B cell (primary cell): ENCODE results near the gene ZNF618. TPM values are rescaled to one million over a fixed set of nuclear protein-coding genes. Genes with fewer than 3 reads are reported as not detected.

Source experiments
- ATAC-seq: fragments of 200-7000 bp; cut with Tn5 transposase; one replicate; pipeline ENCODE4 v1.10.0; 2021; ENCODE audit warnings: low read depth, mild to moderate bottlenecking, moderate number of reproducible peaks, moderate library complexity
- CTCF ChIA-PET: fragments of 350-600 bp; sonication (Branson Sonifier 250); formaldehyde crosslinking; loops from one replicate; lab custom pipeline; 2021; ENCODE audit warnings: antibody characterized with exemption, inconsistent platforms; lab: Charles Lee
- POLR2A ChIA-PET: fragments of 350-600 bp; sonication (Branson Sonifier 250); formaldehyde crosslinking; loops from one replicate; lab custom pipeline; 2021; ENCODE audit warnings: antibody characterized with exemption; lab: Charles Lee
- DNase-seq: peaks from one replicate; pipeline ENCODE4 v3.0.0; 2013
- H2AFZ ChIP-seq: 2 replicates; pipeline ENCODE4 v1.6.1; 2012; ENCODE audit warnings: mild to moderate bottlenecking, low read depth, low read length; ENCODE audit not compliant: insufficient read depth, poor library complexity, severe bottlenecking
- H3K27ac ChIP-seq, 2 donors: 1 replicate in 1 of 2; 2 replicates in 1 of 2; pipeline ENCODE4 v1.5.1; 2012 to 2013; ENCODE audit warnings: low read length in 2 of 2, mild to moderate bottlenecking in 2 of 2, moderate library complexity in 1 of 2
- H3K27me3 ChIP-seq, 4 experiments: fragments of 200-600 bp in 1 of 4; sonication (generic) in 1 of 4; replicated peaks in 1 of 4; 1 replicate in 2 of 4; 2 replicates in 2 of 4; pipeline versions ENCODE4 v1.6.1 to v1.7.0; 2013 to 2016; ENCODE audit warnings: low read length in 3 of 4, mild to moderate bottlenecking in 2 of 4, mixed read lengths in 1 of 4, moderate library complexity in 1 of 4; ENCODE audit not compliant: insufficient read depth in 4 of 4, control insufficient read depth in 3 of 4; ENCODE audit errors: control extremely low read depth in 1 of 4
- H3K36me3 ChIP-seq, 2 experiments: replicated peaks in 1 of 2; 1 replicate in 1 of 2; 2 replicates in 1 of 2; pipeline versions ENCODE4 v1.6.1 to v1.7.1; 2013; ENCODE audit warnings: low read length in 1 of 2; ENCODE audit not compliant: insufficient read depth in 2 of 2, control insufficient read depth in 1 of 2; ENCODE audit errors: control extremely low read depth in 1 of 2, extremely low read depth in 1 of 2
- H3K4me1 ChIP-seq, 2 donors: fragments of 200-600 bp in 1 of 2; sonication (generic) in 1 of 2; 1 replicate in 1 of 2; 2 replicates in 1 of 2; pipeline versions ENCODE4 v1.5.1 to v1.6.1; 2013 to 2017; ENCODE audit warnings: low read length in 2 of 2; ENCODE audit not compliant: control insufficient read depth in 2 of 2, insufficient read depth in 2 of 2
- H3K4me2 ChIP-seq: replicated peaks from 2 replicates; pipeline ENCODE3; 2012; ENCODE audit warnings: mild to moderate bottlenecking, low read depth, low read length; ENCODE audit not compliant: poor library complexity, severe bottlenecking
- H3K4me3 ChIP-seq, 5 experiments: fragments of 200-600 bp in 1 of 5; sonication (generic) in 1 of 5; 1 replicate in 3 of 5; 2 replicates in 2 of 5; pipeline versions ENCODE4 v1.5.1 to v1.7.0; 2011 to 2016; ENCODE audit warnings: low read length in 4 of 5, mild to moderate bottlenecking in 4 of 5, low read depth in 2 of 5, control low read depth in 1 of 5, moderate library complexity in 1 of 5; ENCODE audit not compliant: insufficient read depth in 1 of 5; ENCODE audit errors: control extremely low read depth in 1 of 5, extremely low read depth in 1 of 5
- H3K79me2 ChIP-seq: fragments of 200-600 bp; sonication (generic); one replicate; pipeline ENCODE4 v1.6.0; 2016; ENCODE audit warnings: low read length; ENCODE audit not compliant: control insufficient read depth, insufficient read depth
- H3K9ac ChIP-seq: fragments of 200-600 bp; sonication (generic); 2 replicates; pipeline ENCODE4 v1.6.1; 2017; ENCODE audit warnings: mild to moderate bottlenecking, low read length, moderate library complexity
- H3K9me3 ChIP-seq, 3 donors: one replicate each; pipeline versions ENCODE4 v1.6.1 to v1.7.1; 2013; ENCODE audit warnings: low read length in 2 of 3; ENCODE audit not compliant: control insufficient read depth in 2 of 3, insufficient read depth in 1 of 3; ENCODE audit errors: control extremely low read depth in 1 of 3
- H4K20me1 ChIP-seq: 2 replicates; pipeline ENCODE4 v1.6.0; 2012; ENCODE audit warnings: mild to moderate bottlenecking, low read length; ENCODE audit not compliant: insufficient read depth, control insufficient read depth, poor library complexity, severe bottlenecking
- H3K27ac Mint-ChIP-seq: one replicate; pipeline ENCODE4 v1.8.0; 2021; ENCODE audit warnings: mixed read lengths
- H3K27me3 Mint-ChIP-seq: one replicate; pipeline ENCODE4 v1.8.0; 2021; ENCODE audit warnings: mixed read lengths
- H3K4me1 Mint-ChIP-seq: one replicate; pipeline ENCODE4 v1.8.0; 2021; ENCODE audit warnings: mixed read lengths
- H3K4me3 Mint-ChIP-seq: one replicate; pipeline ENCODE4 v1.8.0; 2021; ENCODE audit warnings: mixed read lengths
- H3K9me3 Mint-ChIP-seq: one replicate; pipeline ENCODE4 v1.8.0; 2022; ENCODE audit warnings: mixed read lengths; ENCODE audit not compliant: insufficient read depth
- EZH2 ChIP-seq: IDR thresholded peaks from 2 replicates; pipeline ENCODE4 v1.6.1; 2012; ENCODE audit warnings: borderline replicate concordance, low read depth, mild to moderate bottlenecking, moderate library complexity, low read length; ENCODE audit not compliant: insufficient read depth, poor library complexity, severe bottlenecking
- WGBS: methylation state at CpG from one replicate; pipeline ENCODE4 v1.1.5; 2013; ENCODE audit warnings: missing lambda C conversion rate; ENCODE audit not compliant: insufficient coverage; 5-methylcytosine and 5-hydroxymethylcytosine counted together
- intact Hi-C: fragments of 100-400 bp; cut with micrococcal nuclease; formaldehyde crosslinking; loops from one replicate; pipeline ENCODE4 v1.10.0; 2022
- polyA plus RNA-seq: library from polyadenylated mRNA; depleted of rRNA; stranded (reverse); fragments of >200 nt; gene quantifications from 2 replicates; pipeline ENCODE4 v1.2.3, GENCODE V29; 2012
- total RNA-seq, 2 donors: library from RNA; stranded (reverse); fragments of 120-200 nt in 1 of 2; gene quantifications; 1 replicate in 1 of 2; 2 replicates in 1 of 2; pipeline versions ENCODE4 v1.2.3 to v1.2.4, GENCODE V29; 2013 to 2022
- TF ChIP-seq, protein P1 (sequence below): fragments of 200-600 bp; IDR thresholded peaks from one replicate; pipeline ENCODE4 v1.8.0; 2022; ENCODE audit warnings: antibody characterized with exemption, mild to moderate bottlenecking

Gene ZNF618
- total and polyA plus RNA-seq, 2 donors (not counting 1 experiment from before 2014, with no cell fraction given): 1.4 to 2.5 TPM

DNA sequence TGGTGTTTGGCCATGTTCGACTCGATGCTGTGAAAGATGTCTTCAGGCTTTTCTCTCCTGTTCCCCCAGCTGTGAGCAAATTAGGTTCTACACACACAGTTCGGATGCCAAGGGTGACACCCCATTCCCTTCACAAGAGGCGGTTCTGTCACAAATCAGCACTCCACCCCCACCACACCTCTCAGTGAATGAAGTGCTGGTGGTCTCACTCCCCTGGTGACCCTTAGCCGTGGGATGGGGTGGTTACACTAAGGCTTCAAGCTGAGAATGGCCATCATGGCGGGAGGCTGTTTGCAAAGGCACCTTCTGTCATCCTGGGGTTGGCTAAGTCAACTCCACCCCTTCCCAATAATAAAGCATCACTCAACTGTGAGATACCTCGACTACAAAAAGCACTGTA, 175.6 kb downstream of the ZNF618 start:
- CTCF ChIA-PET: no interaction called here

DNA sequence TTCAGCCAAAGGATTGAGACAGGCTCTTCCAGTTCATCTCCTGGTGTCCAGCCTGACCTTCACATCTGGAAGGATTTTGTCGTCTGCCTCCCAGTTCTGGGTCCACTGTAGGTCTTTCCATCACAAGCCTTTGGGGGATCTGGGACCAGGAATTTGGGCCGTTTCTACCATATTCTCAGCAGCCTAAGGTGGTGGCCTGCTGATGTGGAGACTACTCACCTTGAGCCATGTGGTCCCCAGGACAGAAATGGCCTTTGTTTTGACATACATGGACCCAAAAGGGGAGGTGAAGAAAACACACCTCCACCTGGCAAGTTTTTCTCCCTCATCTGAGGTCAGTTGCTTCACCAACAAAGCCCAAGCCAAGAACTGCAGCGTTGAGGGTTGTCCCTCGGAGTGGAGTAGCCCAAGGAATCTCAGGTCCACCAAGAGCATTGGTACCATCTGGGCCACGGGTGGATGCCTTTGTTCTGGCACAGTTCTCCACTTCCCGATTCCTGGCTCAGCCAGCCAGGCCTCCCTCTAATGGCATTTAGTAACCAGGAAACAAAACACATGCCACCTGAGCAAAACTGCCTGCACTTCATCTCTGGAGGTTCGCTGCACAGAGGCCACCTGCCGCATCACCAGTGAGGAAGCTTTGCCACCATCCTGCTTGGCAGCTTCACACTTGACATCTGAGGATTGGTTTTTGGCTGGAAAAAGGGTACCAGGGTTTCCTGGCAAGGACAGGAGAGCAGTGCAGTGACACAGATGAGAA, 177.3 kb downstream of the ZNF618 start:
- H3K79me2 ChIP-seq: no peaks in the 10 kb centered on the region
- no peaks in the 10 kb centered on the region for H3K36me3 ChIP-seq
- intact Hi-C loops: no loop called here
- no peak overlapping the region for H3K4me3 ChIP-seq
- TF ChIP-seq EZH2: no peak
- TF ChIP-seq, protein P1, sequence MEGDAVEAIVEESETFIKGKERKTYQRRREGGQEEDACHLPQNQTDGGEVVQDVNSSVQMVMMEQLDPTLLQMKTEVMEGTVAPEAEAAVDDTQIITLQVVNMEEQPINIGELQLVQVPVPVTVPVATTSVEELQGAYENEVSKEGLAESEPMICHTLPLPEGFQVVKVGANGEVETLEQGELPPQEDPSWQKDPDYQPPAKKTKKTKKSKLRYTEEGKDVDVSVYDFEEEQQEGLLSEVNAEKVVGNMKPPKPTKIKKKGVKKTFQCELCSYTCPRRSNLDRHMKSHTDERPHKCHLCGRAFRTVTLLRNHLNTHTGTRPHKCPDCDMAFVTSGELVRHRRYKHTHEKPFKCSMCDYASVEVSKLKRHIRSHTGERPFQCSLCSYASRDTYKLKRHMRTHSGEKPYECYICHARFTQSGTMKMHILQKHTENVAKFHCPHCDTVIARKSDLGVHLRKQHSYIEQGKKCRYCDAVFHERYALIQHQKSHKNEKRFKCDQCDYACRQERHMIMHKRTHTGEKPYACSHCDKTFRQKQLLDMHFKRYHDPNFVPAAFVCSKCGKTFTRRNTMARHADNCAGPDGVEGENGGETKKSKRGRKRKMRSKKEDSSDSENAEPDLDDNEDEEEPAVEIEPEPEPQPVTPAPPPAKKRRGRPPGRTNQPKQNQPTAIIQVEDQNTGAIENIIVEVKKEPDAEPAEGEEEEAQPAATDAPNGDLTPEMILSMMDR: no peak
- H3K27me3 Mint-ChIP-seq: peaks cover under 1% of the 10 kb centered on the region
- 88% methylated on average over 7 of the region's 8 CpGs for WGBS
- ATAC-seq (no peak), DNase-seq (no peak)
- H3K27ac ChIP-seq: no peak overlapping the region
- H2AFZ ChIP-seq: no peak overlapping the region
- peaks cover 0 to 8% (median 0%) of the 10 kb centered on the region in 3 donors for H3K9me3 ChIP-seq
- CTCF ChIA-PET: no interaction called here
- H3K27me3 ChIP-seq: no peaks in the 10 kb centered on the region
- H3K4me1 Mint-ChIP-seq: peaks cover 4% of the 10 kb centered on the region
- H3K27ac Mint-ChIP-seq: no peak overlapping the region
- no peak overlapping the region for H3K4me2 ChIP-seq
- no peak overlapping the region for H3K9ac ChIP-seq
- H4K20me1 ChIP-seq: no peaks in the 10 kb centered on the region
- no peak overlapping the region for H3K4me3 Mint-ChIP-seq
- H3K9me3 Mint-ChIP-seq: no peaks in the 10 kb centered on the region
- H3K4me1 ChIP-seq: no peaks in the 10 kb centered on the region
- POLR2A ChIA-PET: no interaction called here

More for the DNA sequence above, 175.6 kb downstream of the ZNF618 start:
- no peak for TF ChIP-seq EZH2
- TF ChIP-seq, protein P1: no peak
- Histone ChIP-seq H3K27me3 (no peaks in the 10 kb centered on the region), H3K9ac (no peak overlapping the region), H3K4me2 (no peak overlapping the region), H3K9me3 (peaks cover 0 to 8% (median 0%) of the 10 kb centered on the region in 3 donors), H3K36me3 (no peaks in the 10 kb centered on the region), H3K79me2 (no peaks in the 10 kb centered on the region), H3K27ac (no peak overlapping the region), H3K4me3 (no peak overlapping the region), H3K4me1 (no peaks in the 10 kb centered on the region), H2AFZ (no peak overlapping the region), H4K20me1 (no peaks in the 10 kb centered on the region)
- H3K4me1 Mint-ChIP-seq: peaks cover 4% of the 10 kb centered on the region
- no peaks in the 10 kb centered on the region for H3K9me3 Mint-ChIP-seq
- H3K4me3 Mint-ChIP-seq: no peak overlapping the region
- intact Hi-C loops: no loop called here
- ATAC-seq: no peak
- POLR2A ChIA-PET: no interaction called here
- 83% methylated on average over 4 of the region's 7 CpGs for WGBS
- no peak overlapping the region for H3K27ac Mint-ChIP-seq
- H3K27me3 Mint-ChIP-seq: peaks cover 4% of the 10 kb centered on the region
- DNase-seq: no peak
